Transverse colon (tissue), 3 donors: ENCODE data around the gene EDDM13.

Experiments used
- CTCF ChIP-seq, 5 experiments: fragments of 200-600 bp in 3 of 5; fragments of 450-650 bp in 2 of 5; sonication (generic) in 3 of 5; IDR thresholded peaks; 1 replicate in 2 of 5; 2 replicates in 3 of 5; pipeline ENCODE4 v1.5.1; 2016 to 2017; ENCODE audit warnings: antibody characterized with exemption in 5 of 5, inconsistent platforms in 3 of 5, mild to moderate bottlenecking in 2 of 5, moderate library complexity in 1 of 5
- EP300 ChIP-seq: sonication (generic); formaldehyde crosslinking; IDR thresholded peaks from one replicate; pipeline ENCODE4 v1.6.1; 2017; ENCODE audit warnings: antibody characterized with exemption, low read depth

DNA sequence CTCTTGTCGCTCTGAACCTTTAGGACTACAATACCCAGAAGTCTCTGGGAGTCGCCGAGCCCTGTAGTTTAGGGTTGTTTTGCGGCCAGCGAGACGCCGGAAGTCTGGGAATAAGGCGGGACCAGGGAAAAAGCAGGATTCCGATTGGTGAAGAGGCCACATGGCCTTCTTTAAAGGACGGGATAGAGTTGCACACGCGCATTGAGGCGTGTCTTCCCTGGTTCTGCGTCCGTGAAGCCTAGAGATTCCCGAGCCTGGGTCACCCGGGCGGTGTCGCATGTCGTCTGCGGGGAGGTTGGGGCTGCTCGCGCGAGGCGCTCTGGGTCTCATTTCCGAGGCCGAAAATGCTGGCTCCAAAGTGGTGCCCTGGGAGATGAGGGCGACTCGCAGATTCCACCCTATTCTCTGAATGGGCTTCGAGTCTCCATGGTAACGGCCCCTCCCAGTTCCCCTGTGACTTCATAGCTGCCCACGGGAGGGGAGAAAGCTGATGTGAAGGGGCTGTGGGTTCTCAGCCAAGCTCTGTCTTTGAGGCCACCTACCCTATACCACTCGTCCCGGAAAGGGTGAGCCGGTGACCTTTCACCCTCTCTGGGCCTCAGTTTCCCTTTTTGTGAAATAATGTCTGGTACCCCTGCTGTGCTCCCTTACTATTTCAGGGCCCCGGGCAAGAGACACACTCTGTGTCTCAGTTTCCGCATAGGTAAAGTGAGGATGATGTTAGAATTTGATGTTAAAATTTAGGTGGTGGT, 42.7 kb downstream of the EDDM13 start:
- TF ChIP-seq CTCF (IDR thresholded peaks at IDR 0.05) (no peak), EP300 (no peak)
